IPS-18c (cell line): ENCODE results near the gene JAGN1.

Experiments used
- H3K4me3 ChIP-seq: 2 replicates; pipeline ENCODE4 v1.7.0; 2013; ENCODE audit warnings: low read depth, mild to moderate bottlenecking, low read length, moderate library complexity; ENCODE audit not compliant: insufficient read depth
- H3K9me3 ChIP-seq: one replicate; pipeline ENCODE4 v1.6.1; 2013; ENCODE audit warnings: mild to moderate bottlenecking, low read length, moderate library complexity; ENCODE audit not compliant: control insufficient read depth, insufficient read depth

JAGN1 gene

GRCh38 chr3:9908286-9908685 lies 17.9 kb downstream of the JAGN1 start:
- H3K9me3 ChIP-seq, result no peaks in the 10 kb centered on the region

GRCh38 chr3:9909221-9910013 lies 19.0 kb downstream of the JAGN1 start:
- no peak overlapping the region for H3K4me3 ChIP-seq
- no peaks in the 10 kb centered on the region for H3K9me3 ChIP-seq

More at GRCh38 chr3:9908286-9908685, 17.9 kb downstream of the JAGN1 start:
- no peak overlapping the region for H3K4me3 ChIP-seq

- H3K4me3 ChIP-seq, result no peak overlapping the region
Observed at GRCh38 chr3:9911863-9912262, 21.5 kb downstream of the JAGN1 start.

GRCh38 chr3:9912294-9912935 lies 22.0 kb downstream of the JAGN1 start:
- H3K9me3 ChIP-seq, result no peaks in the 10 kb centered on the region
- no peak overlapping the region for H3K4me3 ChIP-seq

More at GRCh38 chr3:9911863-9912262, 21.5 kb downstream of the JAGN1 start:
- H3K9me3 ChIP-seq, result no peaks in the 10 kb centered on the region

- no peaks in the 10 kb centered on the region for H3K9me3 ChIP-seq
- H3K4me3 ChIP-seq, result no peak overlapping the region
Observed at GRCh38 chr3:9913601-9914000, 23.2 kb downstream of the JAGN1 start.

- H3K9me3 ChIP-seq, result no peaks in the 10 kb centered on the region
- H3K4me3 ChIP-seq, result no peak overlapping the region
Observed at GRCh38 chr3:9914011-9914410, 23.6 kb downstream of the JAGN1 start.

- Histone ChIP-seq H3K9me3 (no peaks in the 10 kb centered on the region), H3K4me3 (peak overlapping the region; percentile 70)
Observed at GRCh38 chr3:9914559-9915253, 24.3 kb downstream of the JAGN1 start.

- H3K9me3 ChIP-seq, result no peaks in the 10 kb centered on the region
- H3K4me3 ChIP-seq, result peak overlapping the region; percentile 70
Observed at GRCh38 chr3:9915254-9916141, 25.1 kb downstream of the JAGN1 start.

- Histone ChIP-seq H3K9me3 (no peaks in the 10 kb centered on the region), H3K4me3 (peak overlapping the region; percentile 36)
Observed at GRCh38 chr3:9916346-9916733, 25.9 kb downstream of the JAGN1 start.

- Histone ChIP-seq H3K9me3 (no peaks in the 10 kb centered on the region), H3K4me3 (peak within 1 kb of the TSS; percentile 70)
Observed at GRCh38 chr3:9916734-9917680, 26.6 kb downstream of the JAGN1 start, which contains the start of gene IL17RC. Gene IL17RC, plus strand, starts transcription at chr3:9917098. Its CDS starts 218 bp downstream, at chr3:9917316.

GRCh38 chr3:9917820-9918219 lies 27.4 kb downstream of the JAGN1 start:
- H3K9me3 ChIP-seq, result no peaks in the 10 kb centered on the region
- H3K4me3 ChIP-seq, result no peak overlapping the region

GRCh38 chr3:9918261-9919038 lies 28.0 kb downstream of the JAGN1 start:
- H3K9me3 ChIP-seq, result no peaks in the 10 kb centered on the region

GRCh38 chr3:9928158-9928557 lies 37.7 kb downstream of the JAGN1 start:
- H3K4me3 ChIP-seq, result no peak overlapping the region
- H3K9me3 ChIP-seq, result no peaks in the 10 kb centered on the region

More at GRCh38 chr3:9918261-9919038, 28.0 kb downstream of the JAGN1 start:
- H3K4me3 ChIP-seq, result no peak overlapping the region

- H3K9me3 ChIP-seq, result no peaks in the 10 kb centered on the region
- no peak overlapping the region for H3K4me3 ChIP-seq
Observed at GRCh38 chr3:9930804-9931418, 40.5 kb downstream of the JAGN1 start.

- Histone ChIP-seq H3K9me3 (no peaks in the 10 kb centered on the region), H3K4me3 (peak overlapping the region; percentile 74)
Observed at GRCh38 chr3:9932535-9932842, 42.1 kb downstream of the JAGN1 start.
